HG03095 (cell line): Measurements from ENCODE around the gene PIAS2.
"Not testable (repeated sequence)": the region's sequence is repeated elsewhere in the genome, so short reads cannot be mapped to it uniquely, and the experiment has no call there.

Experiments used
- ATAC-seq: cut with Tn5 transposase; IDR thresholded peaks from one replicate; pipeline ENCODE4 v1.9.1; 2021; ENCODE audit warnings: moderate library complexity; ENCODE audit not compliant: unreplicated experiment

PIAS2 gene

DNA sequence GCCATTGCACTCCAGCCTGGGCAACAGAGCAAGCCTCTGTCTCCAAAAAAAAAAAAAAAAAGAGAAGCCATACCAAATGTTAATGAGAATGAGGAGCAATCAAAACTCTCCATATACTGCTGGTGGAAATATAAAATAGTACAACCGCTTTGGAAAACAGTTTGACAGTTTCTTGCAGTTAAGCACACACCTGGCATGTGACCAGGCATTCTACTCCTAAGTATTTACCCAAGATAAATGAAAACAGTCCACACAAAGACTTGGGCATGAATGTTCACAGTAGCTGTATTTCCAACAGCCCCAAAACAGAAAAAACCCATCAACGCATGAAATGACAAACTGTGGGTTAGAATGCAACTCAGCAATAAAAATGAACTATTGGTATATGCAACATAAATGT is 84.5 kb downstream of the PIAS2 start:
- ATAC-seq, result no peak

DNA sequence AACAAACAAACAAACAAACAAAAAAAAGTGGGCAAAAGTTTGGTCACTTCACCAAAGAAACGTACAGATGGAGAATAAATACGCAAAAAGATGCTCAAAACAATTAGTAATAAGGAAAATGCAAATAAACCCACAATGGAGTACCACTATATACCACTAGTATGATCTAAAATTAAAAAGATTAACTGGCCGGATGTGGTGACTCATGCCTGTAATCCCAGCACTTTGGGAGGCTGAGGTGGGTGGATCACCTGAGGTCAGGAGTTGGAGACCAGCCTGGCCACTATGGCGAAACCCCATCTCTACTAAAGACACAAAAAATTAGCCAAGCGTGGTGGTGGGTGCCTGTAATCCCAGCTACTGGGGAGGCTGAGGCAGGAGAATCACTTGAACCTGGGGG is 84.9 kb downstream of the PIAS2 start:
- ATAC-seq, result not testable (repeated sequence)

DNA sequence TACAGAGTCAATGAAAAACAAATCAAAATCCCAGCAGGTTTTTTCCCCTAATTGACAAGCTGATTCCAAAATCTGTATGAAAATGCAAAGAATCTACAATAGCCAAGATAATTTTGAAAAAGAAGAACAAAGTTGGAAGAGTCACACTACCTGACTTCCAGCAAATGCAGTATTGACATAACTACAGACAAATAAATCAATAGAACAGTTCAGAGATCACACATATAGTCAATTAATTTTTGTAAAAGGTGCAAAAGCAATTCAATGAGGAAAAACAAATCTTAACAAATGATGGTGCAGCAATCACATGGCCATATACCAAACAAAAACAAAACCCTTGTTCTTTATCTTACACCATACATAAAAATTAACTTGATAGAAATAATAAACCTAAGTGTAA is 85.9 kb downstream of the PIAS2 start:
- ATAC-seq, result no peak

DNA sequence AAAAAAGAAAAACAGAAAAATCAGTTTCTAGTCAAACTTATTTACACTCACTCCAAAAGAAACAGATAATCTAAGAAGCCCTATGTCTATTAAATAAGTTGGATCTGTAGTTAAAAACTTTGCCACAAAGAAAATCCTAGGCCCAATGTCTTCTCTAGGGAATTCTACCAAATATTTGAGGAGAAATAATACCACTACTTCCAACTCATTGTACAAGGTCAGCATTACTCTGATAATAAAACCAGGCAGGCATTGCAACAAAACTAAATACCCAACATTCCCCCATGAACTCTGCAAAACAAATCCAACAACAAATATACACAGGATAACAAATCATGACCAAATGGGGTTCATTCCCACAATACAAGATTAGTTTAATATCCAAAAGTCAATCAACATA is 86.7 kb downstream of the PIAS2 start:
- no peak for ATAC-seq

DNA sequence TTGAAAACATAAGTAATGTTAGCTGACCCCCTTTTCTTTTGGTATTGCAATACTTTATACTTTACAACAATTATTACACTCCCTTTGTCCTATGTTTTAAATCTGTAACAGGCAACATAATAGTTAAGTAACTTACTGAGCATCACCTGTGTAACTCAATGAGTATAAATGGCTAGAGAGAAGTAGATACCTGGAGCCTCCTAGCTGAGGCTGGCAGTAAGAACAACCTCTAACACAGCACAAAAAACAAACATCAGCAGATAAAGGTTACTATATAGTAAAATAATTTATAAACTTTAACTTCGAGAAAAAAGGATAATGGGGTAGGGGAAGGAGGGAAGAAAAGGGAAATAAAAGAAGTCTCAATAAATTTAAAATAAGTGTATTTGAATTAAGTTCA is 87.4 kb downstream of the PIAS2 start:
- ATAC-seq, result no peak

DNA sequence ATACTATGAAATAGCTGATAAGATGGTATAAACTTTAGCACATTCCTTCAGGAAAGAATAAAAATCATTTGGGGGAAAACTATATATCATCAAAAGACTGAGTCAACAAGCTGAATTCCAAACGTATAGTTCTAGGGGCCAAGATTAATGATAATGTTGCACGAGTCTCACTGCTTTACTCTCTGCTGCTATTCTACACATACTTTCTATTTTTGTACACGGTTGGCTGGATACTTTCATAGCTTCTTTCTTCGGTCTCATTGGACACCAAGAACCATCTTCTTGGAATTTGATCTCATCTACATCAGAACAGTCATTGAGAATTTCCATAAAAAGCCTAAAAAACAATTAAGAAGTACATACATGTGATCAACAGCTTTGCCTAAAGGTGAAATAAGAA is 87.8 kb downstream of the PIAS2 start:
- ATAC-seq, result no peak

DNA sequence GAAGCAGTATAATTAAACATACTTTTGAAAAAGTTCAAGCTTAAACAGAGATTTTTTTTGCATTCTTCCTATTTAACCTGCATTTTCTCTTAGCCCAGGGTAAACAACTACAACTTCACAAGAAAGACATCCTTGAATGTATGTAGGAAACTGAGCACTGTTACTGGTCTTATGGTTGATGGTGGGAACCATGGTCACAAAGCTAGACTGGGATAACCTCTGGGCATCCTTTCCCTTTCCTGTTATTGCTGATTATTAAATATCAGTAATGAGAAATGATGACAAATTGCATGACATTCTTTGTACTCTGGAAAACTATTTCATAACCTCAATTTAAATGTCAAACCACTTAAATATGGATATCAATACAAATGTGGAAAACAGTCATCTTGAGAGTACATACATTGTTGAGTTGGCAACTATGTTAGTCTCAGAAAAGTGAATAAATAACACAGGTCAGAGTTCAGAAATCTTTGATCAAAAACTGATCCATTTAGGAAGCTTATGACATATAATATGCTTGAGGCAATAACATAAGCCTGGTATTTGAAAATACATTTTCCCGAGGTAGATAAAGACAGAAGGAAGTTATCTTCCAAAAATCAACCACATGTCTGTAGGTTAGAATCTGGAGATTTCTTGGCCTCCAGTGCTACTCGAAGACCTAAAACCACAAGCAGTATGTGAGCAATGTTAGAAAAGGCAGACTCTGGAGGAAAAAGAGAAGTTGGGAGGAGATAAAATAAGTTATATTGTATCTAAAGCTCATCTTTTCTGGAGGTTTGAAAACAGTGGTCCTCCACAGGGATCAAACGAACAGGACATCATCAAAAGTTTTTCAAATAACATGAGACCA is 95.2 kb downstream of the PIAS2 start:
- no peak for ATAC-seq

DNA sequence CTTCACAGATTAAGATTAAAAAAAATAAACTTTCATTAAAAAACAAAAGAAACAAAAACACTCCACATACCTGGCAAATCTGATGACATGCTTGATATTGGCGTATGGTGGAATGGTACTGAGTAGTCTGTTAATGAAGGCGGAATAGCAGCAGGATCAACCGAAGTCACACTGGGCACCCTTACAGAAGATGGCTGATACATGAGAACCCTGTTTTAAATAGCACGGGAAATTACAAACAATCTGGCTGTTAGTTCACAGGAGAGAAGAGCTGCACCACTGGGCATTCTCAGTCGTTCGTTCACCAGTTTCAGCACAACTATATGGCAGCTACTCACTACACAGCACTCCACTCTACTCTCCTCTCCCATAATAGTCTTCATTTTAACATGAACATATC is 96.4 kb downstream of the PIAS2 start:
- no peak for ATAC-seq

DNA sequence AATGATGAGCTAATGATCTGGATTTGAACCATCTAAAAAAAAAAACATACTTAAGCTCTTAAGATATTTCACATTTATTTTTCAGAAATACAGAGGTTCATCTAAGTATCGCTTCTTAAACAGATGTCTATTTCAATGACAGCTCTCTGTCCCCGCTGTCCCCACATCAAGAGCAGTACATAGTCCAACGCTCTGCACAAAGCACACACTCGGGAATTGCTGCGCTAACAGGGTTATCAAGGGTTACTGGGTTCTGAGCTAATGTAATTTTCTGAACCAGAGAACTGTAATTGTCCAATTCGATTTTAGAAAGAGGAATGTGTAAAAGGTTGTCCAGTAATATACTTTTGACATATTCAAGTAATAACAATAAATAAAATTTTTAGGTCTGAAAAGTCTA is 101.6 kb downstream of the PIAS2 start:
- no peak for ATAC-seq

DNA sequence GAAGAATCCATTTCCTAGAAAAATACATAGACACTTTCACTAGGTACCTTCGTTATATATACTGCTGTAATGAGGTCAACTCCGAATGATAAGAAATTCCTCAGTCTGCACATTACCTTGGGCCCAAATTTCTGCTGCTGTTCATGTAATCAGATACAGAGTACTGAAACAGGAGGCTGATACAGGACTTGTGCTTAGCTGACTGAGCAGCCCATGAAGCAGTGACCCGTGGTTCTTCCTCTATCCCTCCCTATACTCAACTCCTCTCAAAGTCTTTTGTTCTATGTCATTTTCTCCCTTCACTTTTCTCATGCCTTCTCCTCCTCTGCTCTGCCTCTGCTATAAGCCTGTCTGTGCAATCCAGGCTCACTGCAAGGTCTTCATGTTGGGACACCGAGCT is 102.9 kb downstream of the PIAS2 start:
- no peak for ATAC-seq

DNA sequence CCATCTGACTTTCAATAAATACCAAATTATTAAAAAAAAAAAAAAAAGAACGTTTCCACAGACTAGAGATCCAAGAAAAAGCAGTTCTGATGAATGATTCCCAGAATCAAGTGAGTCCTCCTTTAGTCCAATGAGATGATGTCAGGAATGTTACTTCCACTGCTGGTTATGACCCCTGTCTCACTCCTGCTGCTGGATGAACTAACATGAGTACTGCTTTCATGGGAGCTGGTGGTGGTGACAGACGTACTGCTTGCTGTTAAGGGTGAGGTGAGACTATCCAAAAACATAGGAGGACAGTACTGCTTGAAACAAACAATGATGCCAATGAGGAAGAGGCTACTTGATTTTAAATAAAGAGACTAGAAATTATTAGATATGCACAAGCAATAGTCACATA is 105.0 kb downstream of the PIAS2 start:
- ATAC-seq, result no peak

DNA sequence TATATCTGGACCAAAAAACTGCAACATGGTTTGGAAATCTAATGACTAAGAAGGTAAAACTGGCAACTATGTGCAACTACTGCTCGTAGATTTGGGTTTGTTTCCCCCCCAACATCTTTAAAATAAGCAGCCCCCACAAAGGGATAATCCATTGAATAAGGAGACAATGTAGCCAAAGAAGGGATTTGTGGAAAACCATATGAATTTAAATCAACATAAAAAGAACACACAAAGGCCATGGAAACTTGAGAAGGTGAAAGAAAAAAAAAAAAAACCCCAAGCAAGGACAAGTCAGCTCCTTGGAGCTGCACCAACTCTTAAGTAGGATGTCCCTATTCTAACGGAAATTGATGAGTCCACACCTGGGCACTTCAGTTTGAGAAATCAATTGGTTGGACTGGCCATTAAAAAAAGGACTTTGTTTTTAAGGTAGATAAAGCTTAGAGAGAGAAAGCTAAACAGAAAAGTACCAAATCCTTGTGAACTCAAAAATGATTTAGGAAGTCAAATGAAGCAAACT is 106.8 kb downstream of the PIAS2 start:
- no peak for ATAC-seq

DNA sequence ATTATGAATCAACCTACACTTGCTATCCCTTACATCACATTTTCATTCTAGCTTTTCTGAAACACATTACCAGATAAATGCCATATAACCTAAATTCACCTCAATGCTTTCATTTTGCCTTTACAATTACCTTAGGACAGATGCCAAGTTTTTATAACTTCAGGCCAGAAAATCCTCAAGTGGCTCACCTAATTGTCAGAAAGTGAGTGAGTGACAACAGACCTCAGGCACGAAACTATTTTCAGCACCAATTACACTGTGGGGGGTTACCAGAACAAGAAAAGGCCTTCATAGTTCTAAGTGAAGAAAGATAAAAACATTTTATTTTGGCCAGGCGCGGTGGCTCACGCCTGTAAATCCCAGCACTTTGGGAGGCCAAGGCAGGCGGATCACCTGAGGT is 108.2 kb downstream of the PIAS2 start:
- ATAC-seq, result no peak

DNA sequence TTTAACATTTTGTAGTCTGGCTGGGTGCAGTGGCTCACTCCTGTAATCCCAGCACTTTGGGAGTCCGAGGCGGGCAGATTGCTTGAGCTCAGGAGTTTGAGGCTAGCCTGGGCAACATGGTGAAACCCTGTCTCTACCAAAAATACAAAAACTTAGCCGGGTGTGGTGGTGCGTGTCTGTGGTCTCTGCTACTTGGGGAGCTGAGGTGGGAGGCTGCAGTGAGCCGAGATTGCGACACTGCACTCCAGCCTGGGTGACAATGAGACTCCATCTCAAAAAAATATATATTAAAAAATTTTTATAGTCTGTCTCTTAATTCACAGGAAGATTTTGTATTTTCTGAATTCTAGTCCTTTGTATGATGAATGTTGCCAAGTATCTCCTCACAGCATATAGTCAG is 121.4 kb downstream of the PIAS2 start:
- not testable (repeated sequence) for ATAC-seq

DNA sequence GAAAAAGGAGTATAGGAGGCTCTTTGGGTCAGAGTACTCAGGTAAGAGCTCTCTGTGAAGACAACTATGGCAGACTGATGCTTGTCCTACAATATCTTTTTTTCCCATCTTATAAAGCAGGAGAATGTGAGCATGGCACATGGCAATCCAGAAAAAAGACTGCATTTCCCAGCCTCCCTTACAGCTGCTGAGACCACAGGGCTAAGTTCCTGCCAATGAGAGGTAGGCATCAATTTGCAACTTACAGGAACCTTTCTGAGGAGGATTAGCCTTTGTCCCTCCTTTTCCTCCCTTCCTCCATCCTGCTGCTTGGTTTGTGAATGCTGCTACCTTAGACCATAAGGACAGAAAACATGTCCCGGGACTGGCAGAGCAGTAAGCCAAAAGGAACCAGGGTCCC is 122.7 kb downstream of the PIAS2 start:
- no peak for ATAC-seq

DNA sequence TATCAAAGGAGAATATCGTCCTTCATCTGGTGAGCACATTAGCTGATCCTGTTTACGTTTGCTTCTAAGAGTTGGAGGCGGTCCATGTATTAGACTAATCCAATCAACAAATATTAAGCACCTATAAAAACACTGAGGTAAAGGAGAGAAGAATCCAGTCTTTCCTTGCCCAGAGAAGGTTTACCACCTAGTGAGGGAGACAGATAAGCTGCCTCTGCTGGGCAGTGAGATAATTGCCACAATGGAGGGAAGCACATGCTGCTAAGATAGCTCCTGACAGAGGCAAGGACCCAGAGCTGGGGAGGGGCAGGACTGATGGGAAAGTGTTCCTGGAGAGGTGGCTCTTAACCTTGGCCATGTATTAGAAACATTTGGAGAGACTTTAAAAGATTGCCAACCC is 123.7 kb downstream of the PIAS2 start:
- no peak for ATAC-seq

DNA sequence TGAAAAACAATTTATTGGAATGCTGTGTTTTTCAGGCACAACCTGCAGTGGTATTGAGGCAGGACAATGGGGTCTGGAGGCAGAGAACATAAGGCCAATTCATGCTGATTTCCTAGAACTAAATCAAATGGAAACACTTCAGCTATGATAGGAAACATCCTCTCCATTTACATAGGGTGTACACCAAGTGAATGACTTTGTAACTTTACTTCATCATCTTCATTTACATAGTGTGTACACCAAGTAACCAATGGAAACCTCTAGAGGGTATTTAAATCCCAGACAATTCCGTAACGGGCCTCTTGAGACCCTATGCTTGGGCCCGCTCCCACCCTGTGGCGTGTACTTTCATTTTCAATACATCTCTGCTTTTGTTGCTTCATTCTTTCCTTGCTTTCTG is 128.2 kb downstream of the PIAS2 start:
- ATAC-seq, result no peak

DNA sequence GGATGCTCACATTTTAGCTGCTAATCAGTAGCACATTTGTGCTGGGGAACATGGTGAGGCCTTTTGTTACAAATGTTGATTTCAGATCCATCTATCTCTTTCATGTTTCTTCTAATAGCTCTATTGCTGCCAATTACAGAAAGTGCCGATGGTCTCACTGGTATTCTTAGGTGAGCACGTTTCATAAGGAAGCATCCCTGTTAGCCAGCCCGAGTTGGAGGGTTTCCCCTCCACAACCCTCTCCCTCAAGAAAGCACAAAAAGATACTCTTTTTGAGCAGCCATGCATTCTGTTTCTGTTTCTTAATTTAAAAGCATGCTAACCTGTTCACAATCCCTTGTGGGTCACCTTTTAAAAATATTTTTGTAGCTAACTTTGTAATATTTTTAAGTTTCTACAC is 129.6 kb downstream of the PIAS2 start:
- no peak for ATAC-seq

DNA sequence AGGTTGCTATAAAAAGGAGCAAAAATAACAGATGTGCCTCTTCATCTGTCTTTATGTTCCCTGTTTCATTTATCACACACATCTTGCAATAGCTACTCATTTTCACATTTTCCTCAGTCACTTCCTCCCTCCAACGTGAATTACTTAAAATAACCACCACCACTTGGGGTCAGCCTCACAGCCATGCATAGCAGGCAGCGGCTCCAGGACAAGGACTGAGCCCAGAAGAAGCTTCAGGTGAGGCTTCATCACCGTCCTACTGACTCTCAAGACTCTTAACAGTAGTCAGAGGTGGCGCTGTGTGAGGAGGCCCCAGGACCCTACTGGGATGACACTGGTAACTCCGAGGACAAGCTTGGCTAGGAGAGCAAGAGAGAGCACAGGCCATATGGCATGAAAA is 144.9 kb downstream of the PIAS2 start:
- no peak for ATAC-seq

DNA sequence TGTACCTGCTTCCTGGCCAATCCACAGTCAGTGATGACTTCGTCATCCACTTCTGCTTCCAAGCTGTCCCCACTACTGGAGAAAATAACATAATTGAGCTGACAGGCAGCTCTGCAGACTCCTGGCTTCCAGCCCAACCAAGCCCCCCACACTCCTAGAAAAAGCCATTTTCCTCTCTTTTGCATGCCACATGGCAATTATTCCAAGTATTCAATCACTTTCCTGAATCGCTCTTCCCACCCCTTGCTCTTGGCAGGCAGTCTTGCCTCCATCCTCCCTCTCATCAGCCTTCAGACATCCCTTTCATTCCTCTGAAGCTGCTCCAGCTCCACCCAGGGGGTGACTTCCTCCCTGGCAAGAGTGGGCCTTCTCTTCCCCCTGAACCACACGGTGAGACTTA is 146.2 kb downstream of the PIAS2 start:
- no peak for ATAC-seq

DNA sequence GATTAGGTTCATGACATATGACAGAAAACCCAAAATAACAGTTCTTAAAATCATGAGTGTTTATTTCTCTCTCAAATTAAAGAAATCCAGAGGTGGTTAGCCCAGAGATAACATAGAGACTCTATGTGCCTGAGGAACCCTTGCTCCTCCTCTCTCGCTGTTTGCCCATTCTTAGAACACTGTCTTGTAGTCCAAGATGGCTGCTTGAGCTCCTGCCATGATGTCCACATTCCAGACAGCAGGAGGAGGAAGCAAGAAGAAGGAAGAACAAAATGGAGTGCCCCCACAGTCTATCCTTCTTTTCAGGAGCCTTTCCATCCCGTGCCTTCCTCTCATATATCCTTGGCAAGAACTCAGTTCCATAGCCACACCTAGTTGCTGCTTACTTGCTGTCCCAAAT is 146.6 kb downstream of the PIAS2 start:
- ATAC-seq, result no peak

DNA sequence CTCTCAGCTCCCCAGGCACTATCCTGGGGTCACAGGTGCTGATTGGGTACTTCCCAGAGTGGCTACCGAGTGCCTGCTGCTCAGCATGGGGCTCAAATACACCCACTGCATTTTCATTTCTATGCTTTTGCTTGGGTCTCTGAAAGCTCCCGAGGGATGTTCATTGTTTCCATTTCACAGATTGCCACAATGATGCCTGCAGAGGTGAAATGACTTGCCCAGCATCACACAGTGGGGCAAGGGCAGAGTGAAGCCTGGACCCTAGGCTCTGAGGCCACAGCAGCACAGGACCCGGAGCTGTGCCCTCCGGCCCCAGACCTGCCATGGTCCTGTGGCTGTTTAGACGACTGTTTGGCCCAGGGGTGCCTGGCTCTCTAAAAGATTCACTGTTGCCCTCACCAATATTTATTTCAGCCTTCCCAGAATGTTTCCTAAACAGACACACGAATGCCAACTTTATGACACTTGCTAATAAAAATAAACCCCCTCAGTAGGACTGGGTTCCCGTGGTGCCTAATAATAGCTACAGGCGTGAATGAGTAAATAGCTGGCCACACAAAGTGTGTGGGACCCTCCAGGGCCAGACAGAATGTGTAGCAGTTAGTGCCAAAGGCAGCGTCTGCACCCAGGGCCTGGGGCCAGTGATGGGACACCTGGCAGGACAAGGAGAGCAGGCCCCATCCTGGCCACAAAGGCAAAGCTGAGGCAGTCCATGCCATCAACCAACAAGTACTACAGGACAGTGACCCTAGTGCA is 149.0 kb downstream of the PIAS2 start:
- no peak for ATAC-seq
